GM19468 (cell line): ENCODE data around the gene DIS3L2.
"Not testable (repeated sequence)": the region's sequence is repeated elsewhere in the genome, so short reads cannot be mapped to it uniquely, and the experiment has no call there.

Experiments used
- ATAC-seq: cut with Tn5 transposase; IDR thresholded peaks from one replicate; pipeline ENCODE4 v1.9.1; 2021; ENCODE audit warnings: mild to moderate bottlenecking, moderate library complexity, moderate number of reproducible peaks; ENCODE audit not compliant: unreplicated experiment; ENCODE audit errors: extremely low read depth

The DIS3L2 gene

DNA sequence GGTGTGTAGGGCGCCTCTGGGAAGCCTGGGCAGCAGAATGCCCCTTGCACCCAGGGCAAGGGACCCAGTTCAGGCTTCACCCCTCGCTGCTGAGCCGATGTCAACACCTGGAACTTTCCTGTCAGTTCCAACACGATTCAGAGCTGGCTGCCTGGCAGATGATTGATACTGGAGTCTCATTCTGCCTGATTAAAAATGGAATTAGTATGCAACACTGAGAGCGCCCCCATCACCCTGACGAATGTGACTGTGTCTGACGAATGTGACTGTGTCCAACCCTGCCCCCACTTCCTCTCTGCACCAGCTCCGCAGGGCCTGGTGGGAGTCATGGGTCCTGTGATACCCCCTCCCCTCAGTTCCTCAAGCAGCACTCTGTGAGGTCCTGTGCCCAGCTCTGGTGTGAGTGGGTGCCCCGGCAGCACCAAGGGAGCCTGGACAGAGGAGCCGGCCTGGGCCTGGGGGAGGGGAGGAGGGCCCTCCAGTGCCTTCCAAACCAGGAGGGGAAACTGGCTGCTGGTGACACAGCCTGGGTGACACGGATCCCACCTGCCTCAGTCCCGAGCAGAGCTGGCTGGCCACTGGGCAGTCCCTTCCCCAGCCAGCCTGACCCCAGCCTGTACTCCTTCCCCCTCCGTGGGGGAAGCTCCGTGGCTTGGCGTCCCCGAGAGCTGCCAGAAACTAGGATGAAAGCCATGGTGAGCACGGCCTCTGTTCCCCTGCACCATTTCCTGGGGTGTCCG is 375.6 kb downstream of the DIS3L2 start:
- no peak for ATAC-seq

DNA sequence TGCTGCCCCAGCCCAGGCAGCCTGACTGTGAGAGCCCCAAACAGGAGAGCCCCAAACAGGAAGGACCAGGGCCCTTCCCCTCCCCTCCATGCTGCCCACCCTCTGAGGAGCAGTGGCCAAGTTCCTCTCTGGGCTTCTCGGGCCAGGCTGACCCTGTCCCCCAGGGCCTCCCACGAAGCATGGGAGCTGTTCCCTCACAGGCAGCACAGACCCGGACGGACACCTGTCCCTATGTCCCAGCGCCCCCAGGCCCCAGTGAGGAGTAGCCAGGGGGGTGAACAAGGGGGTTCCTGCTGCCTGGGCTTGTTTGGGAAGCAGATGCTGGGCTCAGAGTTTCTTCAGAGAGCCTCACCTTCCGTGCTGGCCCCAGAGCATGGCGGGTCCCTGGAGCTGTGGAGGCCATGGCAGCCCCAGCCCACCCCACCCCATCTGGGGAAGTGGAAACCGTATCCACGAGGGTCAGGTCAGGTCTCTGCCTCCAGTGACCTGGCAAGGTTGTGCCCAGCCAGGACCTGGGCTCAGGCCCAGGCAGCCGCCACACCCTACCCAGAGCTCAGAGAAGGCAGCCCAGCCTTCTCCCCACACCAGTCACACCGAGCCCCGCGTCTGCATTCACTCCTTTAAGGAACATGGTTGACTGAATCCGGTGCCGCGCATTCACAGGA is 376.7 kb downstream of the DIS3L2 start:
- not testable (repeated sequence) for ATAC-seq

DNA sequence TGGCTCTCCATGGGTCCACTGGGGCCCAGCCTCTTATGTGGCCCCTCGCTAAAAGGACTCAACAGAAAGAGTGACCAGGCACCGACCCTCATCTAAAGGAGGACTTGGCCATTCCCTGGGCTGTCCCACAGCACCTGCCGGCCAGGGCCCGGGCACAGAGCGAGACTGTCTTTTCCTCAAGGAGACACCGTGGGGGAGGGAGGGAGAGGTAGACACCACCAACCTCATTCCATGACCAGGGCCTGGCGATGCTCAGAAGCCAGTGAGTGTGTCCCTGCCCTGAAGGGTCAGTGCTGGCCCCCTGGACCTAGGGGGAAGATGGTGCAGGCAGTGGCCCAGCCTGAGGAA is 377.2 kb downstream of the DIS3L2 start:
- no peak for ATAC-seq

DNA sequence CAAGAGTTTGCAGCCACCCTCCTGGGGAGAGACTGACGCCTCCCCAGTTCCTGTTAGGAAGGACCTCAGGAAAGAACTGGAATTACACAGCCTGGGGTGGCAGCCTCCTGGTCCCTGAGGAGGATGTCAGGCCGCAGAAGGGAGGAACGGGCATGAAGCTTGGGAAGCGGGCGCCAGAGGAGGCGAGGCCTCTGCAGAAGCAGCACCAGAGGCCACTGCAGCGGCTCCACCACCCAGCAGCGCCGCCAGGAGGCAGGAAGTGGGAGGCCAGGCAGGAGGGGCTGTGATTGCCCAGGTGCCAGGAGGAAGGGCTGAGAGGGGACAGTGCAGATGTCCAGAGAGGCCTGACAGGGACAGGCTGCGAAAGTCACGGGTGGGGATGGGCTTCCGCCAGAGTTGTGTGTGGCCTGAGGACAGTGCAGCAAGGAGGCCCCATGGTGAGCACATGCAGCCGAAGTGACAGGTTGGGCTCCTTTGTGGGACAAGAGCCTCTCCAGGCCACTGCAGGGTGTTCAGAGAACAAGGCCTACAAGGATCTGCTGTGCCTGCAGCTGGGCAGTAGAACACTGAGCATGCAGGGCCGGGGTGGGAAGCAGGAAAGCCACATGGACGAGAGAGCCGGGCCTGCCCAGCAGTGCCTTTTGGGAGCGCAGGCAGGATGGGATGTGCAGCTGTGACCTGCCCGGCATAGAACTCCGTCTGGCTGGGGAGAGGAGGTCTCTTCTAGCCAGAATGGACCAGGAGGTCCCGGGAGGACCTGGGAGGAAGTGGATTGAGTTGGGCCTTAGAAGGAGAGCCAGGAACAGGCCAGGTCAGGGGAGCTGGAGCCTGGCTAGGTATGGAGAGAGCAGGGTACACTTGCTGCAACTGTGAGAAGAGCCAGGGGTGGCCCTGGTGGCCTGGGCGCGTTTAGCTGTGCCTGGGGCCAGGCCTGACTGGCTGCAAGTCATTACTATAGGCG is 377.9 kb downstream of the DIS3L2 start:
- no peak for ATAC-seq

DNA sequence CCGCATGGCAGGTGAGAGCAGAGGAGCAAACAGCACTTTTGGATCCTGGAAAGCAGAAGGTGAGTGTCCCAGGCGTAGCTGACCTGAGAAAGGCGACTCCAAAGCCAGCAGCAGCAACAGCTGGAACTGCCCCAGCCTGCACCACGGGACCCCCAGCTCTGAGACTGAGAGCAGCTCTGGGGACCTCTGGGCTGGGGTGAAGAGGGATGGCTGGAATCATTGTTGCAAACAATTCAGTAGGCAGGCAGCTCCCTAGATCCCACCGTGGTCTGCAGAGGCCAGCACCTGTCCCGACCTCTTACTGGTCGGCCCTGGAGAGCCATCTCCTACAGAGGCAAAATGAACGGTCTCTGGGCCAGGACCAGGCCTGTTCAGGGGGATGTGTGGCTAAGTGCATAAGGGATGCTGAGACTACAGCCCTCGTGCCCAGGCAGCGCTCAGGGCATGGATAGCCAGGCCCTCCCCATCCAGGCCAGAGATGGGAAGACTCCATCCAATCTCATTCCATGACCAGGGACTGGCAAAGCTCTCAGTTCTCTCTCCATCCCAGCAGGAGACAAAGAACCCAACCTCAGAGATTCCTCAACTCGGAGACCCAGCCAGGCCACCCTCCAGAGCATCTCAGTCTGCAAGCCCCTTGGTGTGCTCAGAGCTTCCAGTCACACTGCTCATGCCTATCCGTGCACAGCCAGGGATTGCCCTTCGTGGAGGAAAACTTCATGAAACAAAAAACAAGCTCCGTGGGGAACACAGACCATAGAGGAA is 378.8 kb downstream of the DIS3L2 start:
- no peak for ATAC-seq

DNA sequence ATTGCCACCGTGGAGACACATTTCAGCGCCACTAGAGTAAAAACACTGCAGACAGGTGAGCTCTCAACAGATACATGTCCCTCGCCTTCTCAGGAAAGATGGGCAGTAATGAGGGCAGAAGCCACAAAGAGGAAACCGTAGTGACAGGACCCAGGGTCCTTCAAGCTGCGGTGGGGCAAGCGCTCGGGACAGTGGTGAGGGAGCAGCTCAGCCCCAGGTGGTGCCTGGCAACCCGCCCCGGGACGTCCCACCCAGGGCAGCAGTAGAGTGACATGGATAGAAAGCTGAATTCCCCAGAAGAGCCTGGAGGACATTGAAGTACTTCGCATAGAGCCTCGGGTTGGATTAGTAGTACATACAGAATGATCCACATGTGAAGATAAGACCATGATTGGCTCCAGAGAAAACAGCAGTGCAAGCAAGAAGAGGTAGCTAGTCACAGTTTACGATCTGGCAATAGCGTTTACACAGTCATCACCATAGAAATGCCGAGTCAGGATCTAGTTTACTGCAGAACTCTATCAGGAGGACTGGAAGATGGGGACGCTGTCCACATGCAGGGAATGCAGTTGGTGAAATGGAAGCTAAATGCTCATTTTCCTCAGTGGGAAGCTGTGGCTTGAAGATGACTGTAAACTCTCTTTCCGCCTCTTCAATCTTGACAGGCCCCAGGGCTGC is 379.7 kb downstream of the DIS3L2 start:
- no peak for ATAC-seq

DNA sequence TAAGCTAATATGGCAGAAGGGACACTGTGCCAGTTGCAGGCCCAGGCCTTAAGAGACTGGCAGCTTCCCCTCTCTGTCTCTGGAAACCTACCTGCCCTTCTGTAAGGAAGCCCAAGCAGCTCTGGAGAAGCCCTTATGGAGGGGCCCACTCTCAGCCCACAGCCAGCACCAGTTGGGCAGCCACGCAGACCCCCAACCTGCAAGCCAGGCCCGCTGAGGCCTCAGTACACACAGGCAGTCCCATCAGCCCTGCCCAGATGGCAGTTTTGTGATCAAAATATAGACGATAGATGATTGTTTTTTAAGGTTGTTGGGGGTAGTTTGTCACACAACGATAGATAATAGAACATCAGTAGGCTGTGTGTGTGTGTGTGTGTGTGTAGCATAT is 380.2 kb downstream of the DIS3L2 start:
- ATAC-seq, result no peak

DNA sequence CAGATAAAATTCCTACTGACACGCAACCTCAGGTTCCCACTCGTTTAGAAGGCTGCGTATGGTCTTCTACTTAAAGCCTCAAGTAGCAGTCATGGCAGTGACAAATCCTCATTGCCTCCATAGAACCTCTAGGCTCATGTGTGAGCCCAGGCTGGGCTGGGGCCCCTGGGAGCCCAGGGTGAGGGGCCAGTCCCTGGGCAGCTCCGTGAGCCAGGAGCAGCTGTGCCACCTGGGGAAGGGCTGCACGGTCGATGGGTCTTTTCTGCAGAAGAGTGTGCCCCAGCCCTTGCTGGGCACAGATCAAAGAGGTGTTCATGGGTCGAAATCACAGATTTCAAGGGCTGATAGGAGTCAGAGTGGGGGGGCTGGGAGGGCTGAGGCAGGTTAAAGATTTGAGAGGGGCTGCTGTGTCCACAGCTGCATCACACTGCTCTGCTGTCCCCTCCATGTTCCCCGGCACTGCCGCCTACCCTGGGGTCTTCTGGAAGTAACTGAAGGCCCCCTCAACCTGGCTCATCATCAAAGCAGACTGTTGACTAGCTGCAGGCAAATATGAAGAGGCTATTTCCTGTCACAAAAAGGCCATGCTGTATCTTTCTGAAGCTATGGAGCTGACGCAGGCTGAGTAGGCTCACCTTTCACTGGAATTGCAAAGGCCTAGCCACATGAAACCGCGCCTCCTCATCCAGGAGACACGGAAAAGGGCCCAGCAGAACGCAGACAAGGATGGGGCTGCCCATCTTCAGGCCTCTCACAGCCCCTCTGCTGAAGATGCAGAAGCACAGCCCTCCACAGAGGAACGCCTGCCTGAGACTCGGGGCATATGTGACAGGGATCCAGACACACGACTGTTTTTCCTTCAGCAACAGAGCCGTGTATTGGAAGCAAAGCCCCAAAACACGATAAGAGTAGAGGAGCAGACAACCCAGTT is 381.4 kb downstream of the DIS3L2 start:
- ATAC-seq, result no peak

DNA sequence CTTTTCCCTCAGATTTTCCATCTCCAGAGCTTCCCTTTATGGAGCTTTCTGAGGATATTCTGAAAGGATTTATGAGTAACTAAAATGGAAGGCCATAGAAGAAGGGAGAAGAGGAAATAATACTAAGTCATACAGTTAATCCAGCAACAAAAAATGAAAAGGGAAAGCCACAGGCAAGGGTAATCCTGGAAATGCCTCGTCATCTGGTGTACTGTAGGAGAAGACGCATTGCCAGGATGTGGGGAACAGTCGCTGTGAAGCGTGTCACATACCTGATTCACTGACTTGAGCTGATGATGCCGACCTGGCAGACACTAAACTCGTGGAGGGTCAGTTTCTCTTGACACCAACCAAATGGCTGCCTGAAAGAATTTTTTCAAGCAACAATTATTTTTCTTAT is 382.3 kb downstream of the DIS3L2 start:
- no peak for ATAC-seq

DNA sequence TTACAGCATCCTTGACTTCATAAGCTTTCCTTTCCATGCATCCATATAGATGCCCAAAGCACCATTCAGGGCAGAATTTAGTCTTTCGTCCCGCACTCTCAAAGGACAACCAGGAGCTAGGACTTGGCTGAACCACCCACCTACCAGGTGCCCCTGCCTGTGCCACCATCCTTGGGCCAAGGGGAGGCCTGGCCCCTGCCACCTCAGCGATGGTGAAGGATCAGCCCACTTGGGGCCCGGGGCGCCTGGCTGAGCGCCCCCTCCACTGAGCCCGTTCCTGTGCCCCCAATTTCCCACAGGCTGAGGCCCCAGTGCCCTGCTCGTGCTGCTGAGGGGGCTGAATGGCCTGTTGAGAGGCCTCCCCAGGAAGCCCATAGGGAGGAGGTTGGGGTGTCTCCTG is 383.7 kb downstream of the DIS3L2 start:
- no peak for ATAC-seq

DNA sequence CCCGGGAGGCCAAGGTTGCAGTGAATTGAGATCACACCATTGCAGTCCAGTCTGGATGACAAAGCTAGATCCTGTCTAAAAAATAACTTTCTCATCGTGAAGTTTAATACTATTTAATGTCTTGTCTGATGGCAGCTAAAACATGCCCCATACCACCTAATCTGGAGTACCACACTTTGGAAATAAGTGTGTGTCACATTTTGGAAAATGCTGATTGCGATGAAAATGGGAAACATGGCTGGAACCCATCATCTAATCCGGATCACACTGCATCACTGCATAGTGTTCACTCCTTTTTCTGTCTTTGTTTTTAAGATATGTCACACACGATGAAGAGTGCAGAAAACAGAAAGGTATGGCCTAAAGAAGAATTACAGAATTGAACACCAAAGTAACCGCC is 385.9 kb downstream of the DIS3L2 start:
- ATAC-seq, result no peak

DNA sequence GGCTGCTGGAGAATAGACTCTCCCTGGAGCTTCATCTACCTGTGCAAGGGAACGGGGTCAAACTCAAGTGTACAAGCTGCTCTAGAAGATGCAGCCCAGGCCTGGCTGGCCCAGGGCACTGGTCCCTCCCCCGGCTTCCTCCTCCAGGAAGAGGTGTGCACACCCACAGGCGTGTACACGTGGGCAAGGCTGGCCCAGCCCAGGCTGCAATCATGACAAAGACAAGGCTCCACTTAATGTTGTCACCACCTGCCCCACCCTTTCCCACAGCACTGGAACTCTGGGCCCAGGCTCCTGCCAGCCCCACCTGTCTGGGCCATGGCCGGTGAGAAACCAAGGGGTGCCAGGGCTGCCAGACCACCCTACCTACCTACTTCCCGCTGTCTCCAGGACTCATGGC is 387.4 kb downstream of the DIS3L2 start:
- no peak for ATAC-seq

DNA sequence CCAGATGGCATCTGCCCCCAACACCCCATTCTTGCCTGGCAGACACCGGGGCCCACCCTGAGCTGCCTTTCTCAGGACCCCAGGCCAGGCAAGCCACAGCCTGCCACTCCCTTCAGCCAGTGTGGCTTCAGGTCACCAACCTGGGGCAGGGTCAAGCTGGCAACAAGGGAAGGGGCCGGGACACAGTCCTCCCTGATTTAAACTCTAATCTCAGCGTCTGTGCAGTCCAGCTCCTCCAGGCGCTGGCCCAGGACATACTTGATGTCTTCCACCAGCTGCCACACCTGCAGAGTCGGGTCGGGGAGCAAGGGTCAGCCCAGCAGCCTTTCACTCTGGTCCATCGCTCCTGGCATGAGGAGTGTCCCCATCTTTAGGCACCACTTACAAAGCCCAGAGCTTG is 388.0 kb downstream of the DIS3L2 start:
- no peak for ATAC-seq

DNA sequence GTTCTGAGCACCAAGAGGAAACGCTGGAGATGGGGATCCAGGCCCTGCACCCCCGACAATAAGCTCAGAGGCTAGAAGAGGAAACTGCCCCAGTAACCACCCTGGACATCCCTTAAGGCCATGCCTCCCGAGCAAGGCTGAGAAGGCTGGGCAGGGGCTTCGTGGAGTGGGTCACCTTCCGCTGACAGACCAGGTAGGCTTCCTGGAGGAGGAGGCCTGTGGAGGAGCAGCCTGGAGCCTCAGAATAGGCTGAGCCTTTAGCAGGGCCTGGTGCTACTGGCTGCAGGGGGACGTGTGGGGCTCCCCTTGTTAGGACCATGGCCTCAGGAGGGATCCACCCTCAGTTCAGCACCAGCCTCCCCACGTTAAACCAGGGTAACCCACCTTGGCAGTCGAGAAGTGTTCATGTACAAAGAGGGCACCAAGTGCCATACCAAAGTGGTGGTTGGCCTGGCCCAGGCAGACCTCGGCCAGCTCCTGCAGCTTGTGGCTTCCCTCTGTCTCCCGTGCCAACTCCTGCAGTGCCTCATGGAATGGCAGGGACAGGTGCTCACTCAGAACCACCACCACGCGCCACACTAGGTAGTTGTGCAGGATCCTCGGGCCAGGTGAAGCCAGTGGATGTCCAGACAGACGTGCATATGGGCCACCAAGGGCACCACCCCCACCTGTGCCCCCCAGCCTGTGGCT is 388.6 kb downstream of the DIS3L2 start:
- ATAC-seq, result no peak

DNA sequence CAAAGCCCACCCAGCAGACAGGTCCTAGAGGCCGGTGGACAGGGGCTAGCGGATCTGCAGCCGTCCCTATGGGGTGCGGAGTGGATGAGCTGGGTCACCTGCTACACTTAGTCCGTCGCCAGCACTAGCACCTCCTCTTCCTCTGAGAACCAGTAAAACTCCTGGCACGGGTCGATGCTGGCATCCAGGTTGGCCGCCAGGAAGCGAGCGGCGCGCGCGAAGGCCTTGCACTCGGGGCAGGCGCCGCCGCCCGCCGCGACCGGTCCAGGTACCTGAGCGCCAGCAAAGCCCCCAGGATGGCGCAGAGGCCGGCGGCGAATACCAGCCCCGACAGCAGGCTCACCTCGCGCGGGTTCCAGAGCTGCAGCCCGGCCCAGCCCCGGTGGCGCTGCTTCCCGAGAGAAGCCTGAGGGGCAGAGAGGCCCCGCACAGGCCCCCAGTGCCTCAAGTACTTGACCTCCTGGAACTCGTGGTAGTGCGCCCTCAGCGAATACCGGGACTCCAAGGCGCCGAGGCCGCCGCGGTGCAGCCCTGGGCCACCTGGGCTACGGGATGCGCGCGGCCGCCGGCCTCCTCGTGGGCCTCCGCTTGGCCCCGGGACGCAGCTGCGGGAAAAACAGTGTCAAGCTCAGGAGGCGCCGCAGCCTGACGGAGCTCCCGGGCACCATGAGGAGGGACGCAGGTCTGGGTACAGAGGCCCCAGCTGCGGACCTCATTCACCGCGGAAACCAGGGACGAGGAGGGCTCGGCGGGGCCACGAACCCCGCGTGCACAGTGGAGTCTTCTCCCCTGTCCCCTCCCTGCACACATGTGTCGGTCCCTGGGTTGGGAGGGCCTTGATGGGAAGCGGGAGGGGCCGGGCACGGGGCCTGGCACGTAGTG is 389.5 kb downstream of the DIS3L2 start:
- no peak for ATAC-seq

DNA sequence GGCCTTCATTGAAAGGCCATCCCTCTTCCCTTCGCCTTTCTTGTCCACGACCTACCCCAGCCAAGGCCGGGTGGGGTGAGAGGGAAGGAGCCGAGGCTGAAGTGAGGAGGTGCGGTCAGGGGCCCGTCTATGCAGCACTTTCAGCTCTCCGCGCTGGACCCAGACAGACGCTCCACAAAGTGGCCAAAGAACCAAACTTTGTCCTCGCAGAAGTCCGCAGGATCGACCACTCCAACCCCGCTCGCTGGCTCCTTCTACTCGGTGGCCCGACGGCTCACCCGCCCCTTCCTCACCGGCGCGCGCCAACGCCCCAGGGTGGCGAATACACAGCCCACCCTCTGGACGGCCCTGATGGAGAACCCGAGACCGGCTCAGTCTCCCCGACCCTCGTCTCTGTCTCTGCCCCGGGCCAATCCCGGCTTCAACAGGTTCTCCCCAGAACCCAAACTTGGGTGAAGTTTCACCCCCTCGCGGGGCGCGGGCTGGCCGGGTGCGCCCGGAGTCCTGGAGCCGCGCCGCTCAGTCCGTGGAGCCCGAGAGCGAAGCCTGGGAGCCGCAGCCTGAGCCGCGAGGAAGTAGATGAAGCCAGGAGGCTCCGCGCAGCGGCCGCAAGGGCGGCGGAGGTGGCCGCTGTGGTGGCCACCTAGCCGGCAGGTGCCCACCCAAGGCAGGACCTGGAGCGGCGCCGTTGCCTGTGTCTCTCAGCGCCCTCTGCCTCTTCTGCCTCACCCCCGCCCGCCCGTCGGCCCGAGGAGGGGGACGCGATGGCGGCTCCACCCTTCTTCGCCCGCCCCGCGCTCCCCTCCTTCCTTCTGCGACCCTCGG is 390.4 kb downstream of the DIS3L2 start:
- ATAC-seq, result no peak
